Measurements from ENCODE around the gene MTPN. TPM values are rescaled to one million over a fixed set of nuclear protein-coding genes. Genes with fewer than 3 reads are reported as not detected.

MTPN gene
- total and polyA plus RNA-seq, 10 of the 15 experiments (the other 5 are each of a cell fraction or from before 2014, with no cell fraction given), result 38.7 to 146 (median 85.4) TPM

- SMC1A ChIA-PET (ENCODE audit: uncharacterized antibody, unreplicated experiment), result interaction anchor here (1.4 to 4.2 kb wide), 10 partner anchors 9 to 73 kb away, joined by 3 to 24 read pairs (median 8); no protein-coding TSS in a partner anchor
- Histone ChIP-seq H3K79me2 (ENCODE audit: control insufficient read depth, insufficient read depth, low read length) (peaks cover 55% of the 10 kb centered on the region), H3K27me3 (replicated peaks in 1 of 2; ENCODE audit: control insufficient read depth in 2 of 2, insufficient read depth in 2 of 2, low read length in 1 of 2) (no peaks in the 10 kb centered on the region), H3K27ac (ENCODE audit: control insufficient read depth, insufficient read depth) (no peak overlapping the region), H2AFZ (ENCODE audit: control insufficient read depth, low read depth, low read length) (no peak overlapping the region), H3K9me3 (replicated peaks; ENCODE audit: control insufficient read depth, insufficient read depth, low read length) (no peaks in the 10 kb centered on the region), H3K4me3 (no peak overlapping the region), H3K9ac (ENCODE audit: control insufficient read depth, insufficient read depth, low read length) (no peak overlapping the region), H4K20me1 (ENCODE audit: control insufficient read depth, insufficient read depth) (no peaks in the 10 kb centered on the region), H3K4me2 (ENCODE audit: control insufficient read depth, insufficient read depth) (no peak overlapping the region), H3K4me1 (ENCODE audit: control insufficient read depth, insufficient read depth, low read length) (peaks cover 20% of the 10 kb centered on the region), H3K36me3 (ENCODE audit: control insufficient read depth in 2 of 2, insufficient read depth in 2 of 2, low read length in 1 of 2) (no peaks in the 10 kb centered on the region; a peak in 1 of 4 replicates)
- POLR2A ChIA-PET, result interaction anchor here (0.8 to 1.7 kb wide), 4 partner anchors 10 to 27 kb away, joined by 3 to 5 read pairs (median 3); no protein-coding TSS in a partner anchor
- in situ Hi-C loops (cut with MboI) (no loop called here), intact Hi-C loops (cut with micrococcal nuclease; ENCODE audit: unreplicated experiment) (no loop called here)
- no peak for FAIRE-seq
- no TSS peak for BruUV-seq (replicated peaks)
- DNase-seq (ENCODE audit: low read depth, low spot score), result no peak
- CTCF ChIA-PET, result interaction anchor here (0.9 to 1.0 kb wide), 2 partner anchors 13 to 69 kb away, joined by 3 to 4 read pairs; no protein-coding TSS in a partner anchor
- no peak for ATAC-seq
- 79% methylated on average over 3 of the region's 3 CpGs for WGBS (ENCODE audit: insufficient coverage, insufficient replicate concordance, low lambda C conversion rate, missing lambda C conversion rate)
- RAD21 ChIA-PET (ENCODE audit: unreplicated experiment), result interaction anchor here (4.1 kb wide), 1 partner anchor 35 kb away, joined by 22 read pairs; no protein-coding TSS in a partner anchor
- TF ChIP-seq, protein P1, sequence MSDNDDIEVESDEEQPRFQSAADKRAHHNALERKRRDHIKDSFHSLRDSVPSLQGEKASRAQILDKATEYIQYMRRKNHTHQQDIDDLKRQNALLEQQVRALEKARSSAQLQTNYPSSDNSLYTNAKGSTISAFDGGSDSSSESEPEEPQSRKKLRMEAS (IDR thresholded peaks at IDR 0.05; ENCODE audit: low read depth, low read length), result no peak
- TF ChIP-seq POLR2AphosphoS2 (IDR thresholded peaks at IDR 0.05; ENCODE audit: low read depth, low read length) (no peak), HDAC6 (IDR thresholded peaks at IDR 0.05; ENCODE audit: unreplicated experiment) (no peak), MYB (IDR thresholded peaks at IDR 0.05; ENCODE audit: borderline replicate concordance, low read depth, low read length) (no peak), TCF12 (IDR thresholded peaks at IDR 0.05; ENCODE audit: low read depth, low read length) (no peak), FOS (IDR thresholded peaks at IDR 0.05; ENCODE audit: borderline replicate concordance, extremely low read depth, insufficient read length) (no peak), CHD1 (IDR thresholded peaks at IDR 0.05; ENCODE audit: low read depth, low read length) (no peak), POLR2A (IDR thresholded peaks at IDR 0.05; ENCODE audit: low read depth, low read length) (no peak), ZNF207 (IDR thresholded peaks at IDR 0.05; ENCODE audit: borderline replicate concordance) (no peak), CBX3 (IDR thresholded peaks at IDR 0.05; ENCODE audit: borderline replicate concordance, low read depth) (no peak), NKRF (conservative IDR thresholded peaks at IDR 0.05) (no peak), MYC (IDR thresholded peaks at IDR 0.05; ENCODE audit: insufficient read depth, insufficient read length, insufficient replicate concordance, low read length, severe bottlenecking) (no peak), GATAD2B (conservative IDR thresholded peaks at IDR 0.05; ENCODE audit: low read depth) (no peak)
- TF ChIP-seq, protein P2, sequence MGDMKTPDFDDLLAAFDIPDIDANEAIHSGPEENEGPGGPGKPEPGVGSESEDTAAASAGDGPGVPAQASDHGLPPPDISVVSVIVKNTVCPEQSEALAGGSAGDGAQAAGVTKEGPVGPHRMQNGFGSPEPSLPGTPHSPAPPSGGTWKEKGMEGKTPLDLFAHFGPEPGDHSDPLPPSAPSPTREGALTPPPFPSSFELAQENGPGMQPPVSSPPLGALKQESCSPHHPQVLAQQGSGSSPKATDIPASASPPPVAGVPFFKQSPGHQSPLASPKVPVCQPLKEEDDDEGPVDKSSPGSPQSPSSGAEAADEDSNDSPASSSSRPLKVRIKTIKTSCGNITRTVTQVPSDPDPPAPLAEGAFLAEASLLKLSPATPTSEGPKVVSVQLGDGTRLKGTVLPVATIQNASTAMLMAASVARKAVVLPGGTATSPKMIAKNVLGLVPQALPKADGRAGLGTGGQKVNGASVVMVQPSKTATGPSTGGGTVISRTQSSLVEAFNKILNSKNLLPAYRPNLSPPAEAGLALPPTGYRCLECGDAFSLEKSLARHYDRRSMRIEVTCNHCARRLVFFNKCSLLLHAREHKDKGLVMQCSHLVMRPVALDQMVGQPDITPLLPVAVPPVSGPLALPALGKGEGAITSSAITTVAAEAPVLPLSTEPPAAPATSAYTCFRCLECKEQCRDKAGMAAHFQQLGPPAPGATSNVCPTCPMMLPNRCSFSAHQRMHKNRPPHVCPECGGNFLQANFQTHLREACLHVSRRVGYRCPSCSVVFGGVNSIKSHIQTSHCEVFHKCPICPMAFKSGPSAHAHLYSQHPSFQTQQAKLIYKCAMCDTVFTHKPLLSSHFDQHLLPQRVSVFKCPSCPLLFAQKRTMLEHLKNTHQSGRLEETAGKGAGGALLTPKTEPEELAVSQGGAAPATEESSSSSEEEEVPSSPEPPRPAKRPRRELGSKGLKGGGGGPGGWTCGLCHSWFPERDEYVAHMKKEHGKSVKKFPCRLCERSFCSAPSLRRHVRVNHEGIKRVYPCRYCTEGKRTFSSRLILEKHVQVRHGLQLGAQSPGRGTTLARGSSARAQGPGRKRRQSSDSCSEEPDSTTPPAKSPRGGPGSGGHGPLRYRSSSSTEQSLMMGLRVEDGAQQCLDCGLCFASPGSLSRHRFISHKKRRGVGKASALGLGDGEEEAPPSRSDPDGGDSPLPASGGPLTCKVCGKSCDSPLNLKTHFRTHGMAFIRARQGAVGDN (IDR thresholded peaks at IDR 0.05), result no peak
Observed at GRCh38 chr7:135940077-135941075, 36.8 kb downstream of the MTPN start.

All from GM12878 (cell line).